ENCODE measurements around the gene VTN.

Gene VTN

GRCh38 chr17:28396635-28397239 is 26.6 kb upstream of the VTN start:
- Histone ChIP-seq H3K27me3 (ENCODE audit: low read length) (no peaks in the 10 kb centered on the region), H3K4me2 (ENCODE audit: low read depth, low read length, poor library complexity, severe bottlenecking) (no peak overlapping the region), H3K27ac (ENCODE audit: low read depth, low read length) (no peak overlapping the region), H3K9ac (ENCODE audit: low read length) (no peak overlapping the region), H3K4me3 (ENCODE audit: insufficient read depth, low read length, poor library complexity, severe bottlenecking) (no peak overlapping the region), H3K79me2 (ENCODE audit: insufficient read depth, low read length) (no peaks in the 10 kb centered on the region), H3K9me2 (replicated peaks; ENCODE audit: insufficient read depth, low read length) (no peaks in the 10 kb centered on the region), H3K9me3 (ENCODE audit: insufficient read depth, low read length) (no peaks in the 10 kb centered on the region), H4K20me1 (ENCODE audit: low read depth, low read length) (no peaks in the 10 kb centered on the region), H2AFZ (ENCODE audit: low read depth, low read length, severe bottlenecking) (no peak overlapping the region), H3K36me3 (ENCODE audit: low read length) (no peaks in the 10 kb centered on the region), H3F3A (ENCODE audit: insufficient read depth) (no peaks in the 10 kb centered on the region)
- TF ChIP-seq EZH2phosphoT487 (conservative IDR thresholded peaks at IDR 0.05; ENCODE audit: low read length) (no peak), CTCF (IDR thresholded peaks at IDR 0.05; ENCODE audit: insufficient read depth, low read length, poor library complexity, severe bottlenecking) (no peak)

- H2AFZ ChIP-seq (ENCODE audit: low read depth, low read length, severe bottlenecking) = no peak overlapping the region
- H3K79me2 ChIP-seq (ENCODE audit: insufficient read depth, low read length) = no peaks in the 10 kb centered on the region
- no peaks in the 10 kb centered on the region for H3K36me3 ChIP-seq (ENCODE audit: low read length)
- TF ChIP-seq EZH2phosphoT487 (conservative IDR thresholded peaks at IDR 0.05; ENCODE audit: low read length) (no peak), CTCF (IDR thresholded peaks at IDR 0.05; ENCODE audit: insufficient read depth, low read length, poor library complexity, severe bottlenecking) (no peak)
- H4K20me1 ChIP-seq (ENCODE audit: low read depth, low read length) = no peaks in the 10 kb centered on the region
- no peak overlapping the region for H3K4me2 ChIP-seq (ENCODE audit: low read depth, low read length, poor library complexity, severe bottlenecking)
- no peak overlapping the region for H3K9ac ChIP-seq (ENCODE audit: low read length)
- H3K4me3 ChIP-seq (ENCODE audit: insufficient read depth, low read length, poor library complexity, severe bottlenecking) = no peak overlapping the region
- H3K27me3 ChIP-seq (ENCODE audit: low read length) = no peaks in the 10 kb centered on the region
- H3F3A ChIP-seq (ENCODE audit: insufficient read depth) = no peaks in the 10 kb centered on the region
- H3K27ac ChIP-seq (ENCODE audit: low read depth, low read length) = no peak overlapping the region
- no peaks in the 10 kb centered on the region for H3K9me2 ChIP-seq (replicated peaks; ENCODE audit: insufficient read depth, low read length)
- H3K9me3 ChIP-seq (ENCODE audit: insufficient read depth, low read length) = no peaks in the 10 kb centered on the region
Measured at GRCh38 chr17:28395968-28396367, 25.9 kb upstream of the VTN start.

GRCh38 chr17:28395426-28395825 is 25.3 kb upstream of the VTN start:
- Histone ChIP-seq H3K27me3 (ENCODE audit: low read length) (no peaks in the 10 kb centered on the region), H3K4me2 (ENCODE audit: low read depth, low read length, poor library complexity, severe bottlenecking) (no peak overlapping the region), H4K20me1 (ENCODE audit: low read depth, low read length) (no peaks in the 10 kb centered on the region), H3K79me2 (ENCODE audit: insufficient read depth, low read length) (no peaks in the 10 kb centered on the region), H3K9ac (ENCODE audit: low read length) (no peak overlapping the region), H2AFZ (ENCODE audit: low read depth, low read length, severe bottlenecking) (no peak overlapping the region), H3K27ac (ENCODE audit: low read depth, low read length) (no peak overlapping the region), H3K36me3 (ENCODE audit: low read length) (no peaks in the 10 kb centered on the region), H3K9me2 (replicated peaks; ENCODE audit: insufficient read depth, low read length) (no peaks in the 10 kb centered on the region), H3K9me3 (ENCODE audit: insufficient read depth, low read length) (no peaks in the 10 kb centered on the region), H3K4me3 (ENCODE audit: insufficient read depth, low read length, poor library complexity, severe bottlenecking) (no peak overlapping the region), H3F3A (ENCODE audit: insufficient read depth) (no peaks in the 10 kb centered on the region)
- TF ChIP-seq CTCF (IDR thresholded peaks at IDR 0.05; ENCODE audit: insufficient read depth, low read length, poor library complexity, severe bottlenecking) (no peak), EZH2phosphoT487 (conservative IDR thresholded peaks at IDR 0.05; ENCODE audit: low read length) (no peak)
